ENCODE measurements around the gene PNPLA7. TPM values are rescaled to one million over a fixed set of nuclear protein-coding genes. Genes with fewer than 3 reads are reported as not detected.
"Not testable (repeated sequence)": the region's sequence is repeated elsewhere in the genome, so short reads cannot be mapped to it uniquely, and the experiment has no call there.

Gene PNPLA7
- total RNA-seq, 2 donors from 2014 or later = 6.8 to 8.2 TPM

DNA sequence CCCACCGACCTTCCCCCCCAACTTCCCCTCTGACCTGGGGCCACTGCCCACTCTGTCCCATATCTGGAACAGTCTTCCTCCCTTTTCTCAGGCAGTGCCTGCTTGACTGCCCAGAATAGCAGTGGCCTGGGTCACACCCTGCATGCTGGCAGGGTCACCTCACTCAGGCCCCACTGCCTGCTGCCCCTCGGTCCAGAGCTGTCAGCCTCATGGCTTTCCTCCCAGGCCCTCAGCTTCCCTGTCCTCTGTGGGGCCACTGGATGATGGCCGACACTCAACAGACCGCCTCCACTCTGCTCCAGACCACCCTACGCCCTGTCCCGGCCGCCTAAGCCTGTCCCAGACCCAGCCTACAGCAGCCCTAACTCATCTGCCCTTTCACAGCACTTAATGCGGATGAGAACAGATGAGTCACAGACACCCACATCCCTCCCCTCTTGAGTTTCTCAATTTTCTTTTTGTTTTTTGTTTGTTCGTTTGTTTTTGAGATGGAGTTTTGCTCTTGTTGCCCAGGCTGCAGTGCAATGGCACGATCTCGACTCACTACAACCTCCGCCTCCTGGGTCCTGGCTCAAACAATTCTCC is 5.9 kb downstream of the PNPLA7 start:
- Mint-ChIP-seq H3K36me3 (ENCODE audit: insufficient read depth in 2 of 2) (no peaks in the 10 kb centered on the region), H3K4me3 (no peak overlapping the region), H3K4me1 (ENCODE audit: low read depth) (no peaks in the 10 kb centered on the region), H3K27me3 (ENCODE audit: low read depth) (no peaks in the 10 kb centered on the region), H3K9me3 (no peaks in the 10 kb centered on the region), H3K27ac (no peak overlapping the region)
- ATAC-seq (replicated peaks in 1 of 2) = peak in 1 of 2 donors; percentile 44
- no peak for DNase-seq

DNA sequence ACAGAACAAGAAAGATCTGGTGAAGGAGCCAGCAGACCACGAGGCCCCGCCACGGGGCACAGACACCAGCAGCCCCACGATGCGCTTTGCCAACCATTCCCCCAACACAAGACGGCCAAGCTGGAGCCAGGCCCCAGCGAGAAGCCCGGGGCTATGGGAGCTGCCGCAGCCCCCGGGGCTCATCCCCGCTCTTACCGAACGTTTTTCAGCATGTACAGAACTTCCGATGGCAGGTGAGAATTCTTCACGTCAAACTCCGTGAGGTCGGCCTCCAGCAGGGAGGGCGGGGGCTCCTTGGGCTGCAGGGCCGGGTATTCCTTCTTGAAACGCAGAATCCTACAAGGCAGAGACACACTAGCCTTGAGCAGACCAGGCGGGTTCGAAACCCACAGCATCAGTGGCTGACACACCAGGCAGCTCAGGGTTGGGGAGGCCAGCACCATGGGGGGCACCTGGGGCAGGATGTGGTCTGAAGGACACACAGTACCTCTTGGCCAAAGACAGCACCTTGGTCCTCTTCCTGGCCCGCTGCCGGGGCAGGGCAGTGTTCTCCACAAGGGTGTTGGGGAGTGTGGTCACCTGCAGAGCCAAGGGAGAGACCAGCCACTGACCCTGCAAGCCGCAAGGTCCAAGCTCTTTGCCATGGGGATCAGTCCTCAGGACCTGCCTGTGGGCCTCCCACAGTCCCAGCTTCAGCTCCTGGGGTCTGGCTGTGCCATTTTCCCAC is 6.8 kb downstream of the PNPLA7 start:
- Mint-ChIP-seq H3K36me3 (ENCODE audit: insufficient read depth in 2 of 2) (no peaks in the 10 kb centered on the region), H3K4me1 (ENCODE audit: low read depth) (no peaks in the 10 kb centered on the region), H3K9me3 (no peaks in the 10 kb centered on the region), H3K4me3 (no peak overlapping the region), H3K27ac (no peak overlapping the region), H3K27me3 (ENCODE audit: low read depth) (no peaks in the 10 kb centered on the region)
- DNase-seq (no peak), ATAC-seq (replicated peaks in 1 of 2) (no peak)

DNA sequence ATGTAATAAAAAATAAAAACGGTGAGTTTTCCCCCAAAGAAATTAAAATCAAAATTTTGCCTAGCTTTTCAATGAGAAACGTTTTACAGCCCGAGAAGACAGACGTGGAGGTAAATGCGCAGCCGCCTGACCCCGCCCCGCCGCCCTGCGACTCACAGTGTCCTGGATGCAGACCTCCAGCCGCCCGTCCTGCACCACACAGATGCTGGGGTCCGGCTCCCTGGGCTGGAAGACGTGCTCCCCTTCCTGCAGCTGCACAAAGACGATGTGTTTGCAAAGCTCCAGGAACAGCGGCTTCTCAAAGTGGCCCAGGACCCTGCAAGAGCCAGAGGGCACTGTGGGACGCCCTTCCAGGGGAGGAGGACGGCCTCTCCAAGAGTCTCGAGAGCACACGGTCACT is 7.7 kb downstream of the PNPLA7 start:
- DNase-seq (no peak), ATAC-seq (replicated peaks in 1 of 2) (no peak)
- Mint-ChIP-seq H3K36me3 (ENCODE audit: insufficient read depth in 2 of 2) (no peaks in the 10 kb centered on the region), H3K4me3 (no peak overlapping the region), H3K4me1 (ENCODE audit: low read depth) (peaks cover 3% of the 10 kb centered on the region), H3K27me3 (ENCODE audit: low read depth) (no peaks in the 10 kb centered on the region), H3K27ac (no peak overlapping the region), H3K9me3 (no peaks in the 10 kb centered on the region)

DNA sequence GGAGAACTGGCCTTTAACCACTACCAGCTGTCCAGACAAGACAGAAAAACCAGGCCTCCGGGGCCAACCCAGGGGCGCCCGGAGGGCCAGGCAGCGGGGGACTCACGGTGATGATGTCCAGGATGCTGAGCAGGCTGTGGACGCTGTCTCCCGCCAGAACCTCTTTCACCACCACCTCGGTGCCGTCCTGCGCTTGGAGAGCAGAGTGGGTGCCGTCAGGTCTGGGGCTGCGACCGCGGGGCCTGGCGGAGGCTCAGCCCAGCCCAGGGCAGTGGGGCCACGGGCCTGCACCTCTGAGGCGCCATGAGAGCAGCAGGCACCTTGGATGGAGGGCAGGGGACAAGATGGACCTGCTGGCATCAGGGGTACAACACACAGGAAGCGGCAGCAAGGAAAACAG is 9.7 kb downstream of the PNPLA7 start:
- DNase-seq (no peak), ATAC-seq (replicated peaks in 1 of 2) (no peak)
- peaks cover 0 to 3% of the 10 kb centered on the region in 2 donors for H3K9me3 Mint-ChIP-seq
- H3K36me3 Mint-ChIP-seq (ENCODE audit: insufficient read depth in 2 of 2) = peaks cover 2 to 8% of the 10 kb centered on the region in 2 donors
- no peaks in the 10 kb centered on the region for H3K27me3 Mint-ChIP-seq (ENCODE audit: low read depth)
- peaks cover 23% of the 10 kb centered on the region for H3K4me1 Mint-ChIP-seq (ENCODE audit: low read depth)
- no peak overlapping the region for H3K27ac Mint-ChIP-seq
- H3K4me3 Mint-ChIP-seq = no peak overlapping the region

DNA sequence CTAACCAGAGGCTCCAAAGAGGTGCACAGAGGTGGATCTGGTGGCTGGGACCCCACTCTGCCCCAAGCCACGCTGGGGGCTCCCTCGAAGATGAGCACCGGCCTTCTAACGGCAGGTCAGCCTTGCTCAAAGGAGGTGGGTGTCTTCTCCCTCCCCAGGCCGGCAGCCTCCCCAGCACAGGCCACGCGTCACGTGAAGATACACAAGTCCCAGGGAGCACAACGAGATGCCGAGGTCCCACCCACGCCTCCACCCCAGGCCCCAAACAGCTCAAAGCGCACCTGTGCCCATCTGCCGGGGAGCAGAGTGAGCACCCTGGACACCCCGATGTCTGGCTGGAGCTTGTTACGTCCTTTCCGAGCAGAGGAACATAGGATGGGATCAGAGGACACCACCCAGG is 12.1 kb downstream of the PNPLA7 start:
- Mint-ChIP-seq H3K36me3 (ENCODE audit: insufficient read depth in 2 of 2) (peaks cover 2 to 8% of the 10 kb centered on the region in 2 donors), H3K27me3 (ENCODE audit: low read depth) (no peaks in the 10 kb centered on the region), H3K27ac (no peak overlapping the region), H3K4me3 (no peak overlapping the region), H3K9me3 (peaks cover 0 to 3% of the 10 kb centered on the region in 2 donors), H3K4me1 (ENCODE audit: low read depth) (peaks cover 34% of the 10 kb centered on the region)
- DNase-seq (no peak), ATAC-seq (replicated peaks in 1 of 2) (no peak)

DNA sequence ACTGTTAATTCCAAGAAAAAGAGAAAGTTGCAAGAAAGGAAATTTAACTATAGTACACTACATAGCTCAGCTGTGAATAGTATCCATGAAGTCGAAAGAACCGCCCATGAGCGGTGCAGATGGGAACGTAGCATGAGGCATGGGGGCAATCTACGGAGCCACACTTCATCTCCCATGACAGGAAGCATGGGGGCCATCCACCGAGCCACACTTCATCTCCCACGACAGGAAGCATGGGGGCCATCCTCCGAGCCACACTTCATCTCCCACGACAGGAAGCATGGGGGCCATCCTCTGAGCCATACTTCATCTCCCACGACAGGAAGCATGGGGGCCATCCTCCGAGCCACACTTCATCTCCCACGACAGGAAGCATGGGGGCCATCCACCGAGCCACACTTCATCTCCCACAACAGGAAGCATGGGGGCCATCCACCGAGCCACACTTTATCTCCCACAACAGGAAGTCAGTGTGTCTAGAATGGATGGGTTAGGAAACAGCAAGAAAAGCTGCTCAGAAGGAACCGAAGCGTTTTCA is 13.5 kb downstream of the PNPLA7 start:
- H3K27ac Mint-ChIP-seq = peak overlapping the region; percentile 74
- ATAC-seq (replicated peaks in 1 of 2) = peak in 1 of 2 donors; percentile 23
- H3K4me3 Mint-ChIP-seq = peak overlapping the region; percentile 24 to 50
- peaks cover 34% of the 10 kb centered on the region for H3K4me1 Mint-ChIP-seq (ENCODE audit: low read depth)
- H3K36me3 Mint-ChIP-seq (ENCODE audit: insufficient read depth in 2 of 2); H3K27me3 Mint-ChIP-seq (ENCODE audit: low read depth); H3K9me3 Mint-ChIP-seq: not testable (repeated sequence)
- DNase-seq = peak in 1 of 2 donors; percentile 13

DNA sequence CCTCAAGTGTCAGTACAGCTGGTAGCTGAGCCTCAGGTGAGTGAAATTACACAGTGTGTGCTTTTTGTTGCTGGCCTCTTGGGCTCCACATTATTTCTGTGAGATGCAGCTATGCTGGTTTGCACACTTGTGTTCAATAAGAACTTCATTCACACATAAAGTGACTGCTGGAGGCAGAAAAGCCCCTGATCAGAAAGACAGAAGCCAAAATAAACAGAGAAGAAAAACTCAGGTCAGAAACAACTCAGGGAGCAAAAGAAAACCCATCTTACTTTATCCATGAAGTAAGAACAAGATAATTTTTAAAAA is 15.1 kb downstream of the PNPLA7 start:
- Mint-ChIP-seq H3K4me1 (ENCODE audit: low read depth) (peaks cover 49% of the 10 kb centered on the region), H3K27ac (no peak overlapping the region), H3K27me3 (ENCODE audit: low read depth) (no peaks in the 10 kb centered on the region), H3K9me3 (peaks cover 0 to 3% of the 10 kb centered on the region in 2 donors), H3K36me3 (ENCODE audit: insufficient read depth in 2 of 2) (peaks cover 2 to 8% of the 10 kb centered on the region in 2 donors), H3K4me3 (peak overlapping the region in 1 of 2 donors; percentile 13)
- ATAC-seq (replicated peaks in 1 of 2) (no peak), DNase-seq (no peak)

DNA sequence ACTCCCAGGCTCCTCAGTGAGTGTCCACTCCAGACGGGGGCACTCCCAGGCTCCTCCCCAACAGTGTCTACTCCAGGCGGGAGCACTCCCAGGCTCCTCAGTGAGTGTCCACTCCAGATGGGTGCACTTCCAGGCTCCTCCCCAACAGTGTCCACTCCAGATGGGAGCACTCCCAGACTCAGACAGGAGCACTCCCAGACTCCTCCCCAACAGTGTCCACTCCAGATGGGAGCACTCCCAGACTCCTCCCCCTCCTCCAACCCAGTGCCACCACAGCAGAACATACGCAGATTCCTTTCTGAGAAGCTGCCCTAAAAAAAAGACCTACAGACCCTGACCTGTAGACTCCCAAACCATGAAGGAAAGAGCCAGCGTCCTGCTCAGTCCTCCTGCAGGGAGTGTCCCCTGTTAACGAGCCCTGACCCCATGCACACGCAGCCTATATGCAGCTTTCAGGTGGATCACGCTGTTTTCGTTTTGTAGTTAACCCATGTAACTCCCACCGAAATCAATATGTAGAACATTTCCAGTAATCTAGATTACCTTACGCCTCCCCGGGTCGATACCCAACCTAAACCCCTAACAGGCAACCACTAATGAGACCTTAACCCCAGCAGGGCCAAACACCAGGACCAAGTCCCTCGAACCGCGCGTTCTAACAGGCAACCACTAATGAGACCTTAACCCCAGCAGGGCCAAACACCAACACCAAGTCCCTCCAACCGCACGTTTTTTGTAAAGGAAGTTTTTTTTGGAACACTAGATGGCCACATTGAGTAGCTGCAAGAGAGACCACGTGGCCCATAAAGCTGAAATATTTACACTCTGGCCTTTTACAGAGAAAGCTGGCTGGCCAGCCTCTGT is 15.7 kb downstream of the PNPLA7 start:
- Mint-ChIP-seq H3K36me3 (ENCODE audit: insufficient read depth in 2 of 2) (peaks cover 2 to 8% of the 10 kb centered on the region in 2 donors), H3K27me3 (ENCODE audit: low read depth) (no peaks in the 10 kb centered on the region), H3K9me3 (peaks cover 0 to 3% of the 10 kb centered on the region in 2 donors), H3K27ac (no peak overlapping the region), H3K4me1 (ENCODE audit: low read depth) (peaks cover 51% of the 10 kb centered on the region), H3K4me3 (peak overlapping the region in 1 of 2 donors; percentile 13)
- ATAC-seq (replicated peaks in 1 of 2) = peak in 1 of 2 donors; percentile 45
- DNase-seq = peak in 1 of 2 donors; percentile 9

DNA sequence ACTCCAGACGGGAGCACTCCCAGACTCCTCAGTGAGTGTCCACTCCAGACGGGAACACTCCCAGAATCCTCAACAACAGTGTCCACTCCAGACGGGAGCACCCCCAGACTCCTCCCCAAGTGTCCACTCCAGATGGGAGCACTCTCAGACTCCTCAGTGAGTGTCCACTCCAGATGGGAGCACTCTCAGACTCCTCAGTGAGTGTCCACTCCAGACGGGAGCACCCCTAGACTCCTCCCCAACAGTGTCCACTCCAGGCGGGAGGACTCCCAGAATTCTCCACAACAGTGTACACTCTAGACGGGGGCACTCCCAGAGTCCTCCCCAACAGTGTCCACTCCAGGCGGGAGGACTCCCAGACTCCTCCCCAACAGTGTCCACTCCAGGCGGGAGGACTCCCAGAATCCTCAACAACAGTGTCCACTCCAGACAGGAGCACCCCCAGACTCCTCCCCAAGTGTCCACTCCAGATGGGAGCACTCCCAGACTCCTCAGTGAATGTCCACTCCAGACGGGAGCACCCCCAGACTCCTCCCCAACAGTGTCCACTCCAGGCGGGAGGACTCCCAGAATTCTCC is 17.2 kb downstream of the PNPLA7 start:
- peaks cover 58% of the 10 kb centered on the region for H3K4me1 Mint-ChIP-seq (ENCODE audit: low read depth)
- ATAC-seq (replicated peaks in 1 of 2); H3K27me3 Mint-ChIP-seq (ENCODE audit: low read depth); H3K27ac Mint-ChIP-seq; DNase-seq; H3K4me3 Mint-ChIP-seq; H3K36me3 Mint-ChIP-seq (ENCODE audit: insufficient read depth in 2 of 2); H3K9me3 Mint-ChIP-seq: not testable (repeated sequence)

DNA sequence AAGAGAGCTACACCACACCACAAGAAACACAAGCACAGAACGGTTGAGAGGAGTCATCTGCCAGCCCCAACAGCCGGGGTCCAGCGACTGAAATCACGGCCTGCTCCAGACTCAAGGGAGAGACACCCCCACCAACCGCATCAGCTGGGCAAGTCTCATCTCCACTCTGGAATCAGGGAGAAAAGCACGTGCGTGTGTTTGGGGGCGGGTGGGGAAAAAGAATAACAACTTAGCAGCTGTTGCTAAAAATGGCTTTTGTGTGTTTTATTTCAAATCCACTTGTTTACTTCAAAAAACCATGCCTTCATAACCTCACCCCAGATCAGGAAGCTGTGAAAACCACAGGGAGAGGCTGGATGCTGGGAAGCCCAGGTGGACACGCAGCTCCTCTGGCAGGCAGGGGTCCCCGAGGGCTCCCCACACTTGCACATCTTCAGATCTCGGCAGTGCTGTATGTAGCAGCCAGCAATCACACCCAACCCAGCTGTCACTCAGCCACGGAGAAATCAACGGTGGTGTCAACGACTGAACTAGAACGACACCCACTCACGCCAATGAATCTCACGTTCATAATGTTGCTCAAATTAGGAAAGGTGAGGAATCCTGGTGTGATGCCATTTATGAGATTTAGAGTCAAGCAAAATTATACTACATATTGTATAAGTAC is 19.0 kb downstream of the PNPLA7 start:
- H3K9me3 Mint-ChIP-seq = no peaks in the 10 kb centered on the region
- no peak for ATAC-seq (replicated peaks in 1 of 2)
- H3K4me3 Mint-ChIP-seq = no peak overlapping the region
- H3K27me3 Mint-ChIP-seq (ENCODE audit: low read depth) = no peaks in the 10 kb centered on the region
- H3K4me1 Mint-ChIP-seq (ENCODE audit: low read depth) = peaks cover 46% of the 10 kb centered on the region
- no peak for DNase-seq
- H3K27ac Mint-ChIP-seq = no peak overlapping the region
- H3K36me3 Mint-ChIP-seq (ENCODE audit: insufficient read depth in 2 of 2) = peaks cover 0 to 4% of the 10 kb centered on the region in 2 donors

DNA sequence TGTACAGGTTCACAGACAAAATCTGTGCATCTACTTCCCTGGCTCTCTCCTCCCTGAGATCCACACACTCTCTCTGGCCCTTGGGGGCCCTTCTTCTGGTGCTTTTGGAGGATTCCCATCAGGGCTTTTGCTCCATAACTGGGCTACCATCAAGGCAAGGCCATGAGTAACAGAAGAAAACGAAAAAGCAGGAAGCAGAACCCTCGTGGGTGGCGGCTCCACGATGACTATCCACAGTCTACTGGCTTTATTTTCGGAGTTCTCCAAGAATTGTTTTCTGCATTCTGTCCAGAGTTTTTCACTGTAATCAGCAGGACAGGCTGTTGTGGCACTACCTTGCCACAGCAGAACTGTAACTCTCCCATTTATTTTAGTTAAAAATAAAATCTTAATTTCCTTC is 19.9 kb downstream of the PNPLA7 start:
- H3K27ac Mint-ChIP-seq = no peak overlapping the region
- no peaks in the 10 kb centered on the region for H3K36me3 Mint-ChIP-seq (ENCODE audit: insufficient read depth in 2 of 2)
- ATAC-seq (replicated peaks in 1 of 2) (no peak), DNase-seq (no peak)
- peaks cover 39% of the 10 kb centered on the region for H3K4me1 Mint-ChIP-seq (ENCODE audit: low read depth)
- no peak overlapping the region for H3K4me3 Mint-ChIP-seq
- H3K27me3 Mint-ChIP-seq (ENCODE audit: low read depth) = no peaks in the 10 kb centered on the region
- no peaks in the 10 kb centered on the region for H3K9me3 Mint-ChIP-seq

DNA sequence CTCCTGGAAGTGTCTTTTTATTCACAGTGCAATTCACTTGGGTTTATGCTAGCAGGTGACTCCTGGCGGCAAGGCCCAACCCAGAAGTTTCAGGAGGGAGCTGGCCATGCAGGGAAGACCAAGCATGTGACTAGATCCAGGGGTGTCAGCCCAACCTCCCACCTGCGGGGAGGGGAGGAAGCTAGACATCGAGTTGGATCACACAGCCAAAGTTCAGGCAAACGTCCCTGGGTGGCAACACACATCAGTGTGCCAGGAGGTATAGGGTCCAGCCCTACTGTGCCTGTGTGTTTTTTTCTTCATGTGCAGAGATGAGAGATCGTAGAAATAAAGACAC is 25.3 kb downstream of the PNPLA7 start:
- ATAC-seq (replicated peaks in 1 of 2) (no peak), DNase-seq (no peak)
- Mint-ChIP-seq H3K27me3 (ENCODE audit: low read depth) (no peaks in the 10 kb centered on the region), H3K4me1 (ENCODE audit: low read depth) (peaks cover 15% of the 10 kb centered on the region), H3K9me3 (no peaks in the 10 kb centered on the region), H3K36me3 (ENCODE audit: insufficient read depth in 2 of 2) (no peaks in the 10 kb centered on the region), H3K4me3 (no peak overlapping the region), H3K27ac (no peak overlapping the region)
